DND-41 (cell line): ENCODE measurements around the gene ANXA4.

ENCODE experiments used
- CTCF ChIP-seq: IDR thresholded peaks from 2 replicates; pipeline ENCODE4 v1.5.1; 2012; ENCODE audit warnings: borderline replicate concordance, low read length, moderate library complexity, mild to moderate bottlenecking; ENCODE audit not compliant: poor library complexity, severe bottlenecking; ENCODE audit errors: extremely low read depth
- EZH2 ChIP-seq: IDR thresholded peaks from 3 replicates; pipeline ENCODE4 v1.6.1; 2012; ENCODE audit warnings: borderline replicate concordance, low read depth, mild to moderate bottlenecking, moderate library complexity, low read length, inconsistent platforms; ENCODE audit not compliant: severe bottlenecking

GRCh38 chr2:69694894-69695849 lies 46.8 kb upstream of the ANXA4 start:
- TF ChIP-seq CTCF = no peak
- no peak for TF ChIP-seq EZH2
